ENCODE results near the gene COL20A1. TPM values are rescaled to one million over a fixed set of nuclear protein-coding genes. Genes with fewer than 3 reads are reported as not detected.

COL20A1 gene
- total RNA-seq, 4 donors from 2014 or later: 0.32 TPM; not detected in 3

- TF ChIP-seq CTCF (IDR thresholded peaks at IDR 0.05) (no peak), EP300 (IDR thresholded peaks at IDR 0.05) (no peak), POLR2AphosphoS5 (IDR thresholded peaks at IDR 0.05) (no peak), POLR2A (IDR thresholded peaks at IDR 0.05; ENCODE audit: low read depth) (no peak)
- no peaks in the 10 kb centered on the region for H3K9me3 ChIP-seq
- intact Hi-C loops (cut with DNase I): no loop called here
- 70% methylated on average over 14 of the region's 25 CpGs for WGBS
- no peak overlapping the region for H3K4me3 ChIP-seq
- DNase-seq (ENCODE audit: extremely low spot score): no peak
- H3K36me3 ChIP-seq: no peaks in the 10 kb centered on the region
- H3K27me3 ChIP-seq: peaks cover 0 to 87% (median 6%) of the 10 kb centered on the region in 4 donors
- peaks cover 0 to 2% (median under 1%) of the 10 kb centered on the region in 4 donors for H3K4me1 ChIP-seq
- no peak overlapping the region for H3K27ac ChIP-seq (replicated peaks in 1 of 4)
These were observed 33.1 kb upstream of the COL20A1 start for GRCh38 chr20:63259734-63260460.

GRCh38 chr20:63260521-63260920, 32.5 kb upstream of the COL20A1 start:
- intact Hi-C loops (cut with DNase I): no loop called here
- no peak for TF ChIP-seq POLR2A (IDR thresholded peaks at IDR 0.05; ENCODE audit: low read depth)
- H3K4me3 ChIP-seq: no peak overlapping the region
- no peaks in the 10 kb centered on the region for H3K36me3 ChIP-seq
- no peak overlapping the region for H3K27ac ChIP-seq (replicated peaks in 1 of 4)
- 83% methylated on average over 14 of the region's 15 CpGs for WGBS
- peaks cover 0 to 87% (median under 1%) of the 10 kb centered on the region in 4 donors for H3K27me3 ChIP-seq
- DNase-seq (ENCODE audit: extremely low spot score): no peak
- no peaks in the 10 kb centered on the region for H3K9me3 ChIP-seq
- no peaks in the 10 kb centered on the region for H3K4me1 ChIP-seq

GRCh38 chr20:63261060-63261794, 31.8 kb upstream of the COL20A1 start:
- no peak overlapping the region for H3K27ac ChIP-seq (replicated peaks in 1 of 4)
- peaks cover 0 to 87% (median 0%) of the 10 kb centered on the region in 4 donors for H3K27me3 ChIP-seq
- no peaks in the 10 kb centered on the region for H3K4me1 ChIP-seq
- 36% methylated on average over 15 of the region's 25 CpGs for WGBS
- H3K36me3 ChIP-seq: no peaks in the 10 kb centered on the region
- no peak overlapping the region for H3K4me3 ChIP-seq
- no peak for DNase-seq (ENCODE audit: extremely low spot score)
- H3K9me3 ChIP-seq: no peaks in the 10 kb centered on the region
- TF ChIP-seq POLR2AphosphoS5 (IDR thresholded peaks at IDR 0.05) (no peak), CTCF (IDR thresholded peaks at IDR 0.05) (no peak), POLR2A (IDR thresholded peaks at IDR 0.05; ENCODE audit: low read depth) (no peak), EP300 (IDR thresholded peaks at IDR 0.05) (no peak)
- intact Hi-C loops (cut with DNase I): no loop called here

- H3K36me3 ChIP-seq: no peaks in the 10 kb centered on the region
- H3K4me3 ChIP-seq: no peak overlapping the region
- 54% methylated on average over 30 of the region's 30 CpGs for WGBS
- no peak for DNase-seq (ENCODE audit: extremely low spot score)
- TF ChIP-seq POLR2AphosphoS5 (IDR thresholded peaks at IDR 0.05) (no peak), EP300 (IDR thresholded peaks at IDR 0.05) (no peak), CTCF (IDR thresholded peaks at IDR 0.05) (no peak), POLR2A (IDR thresholded peaks at IDR 0.05; ENCODE audit: low read depth) (no peak)
- H3K27me3 ChIP-seq: peaks cover 0 to 86% (median 0%) of the 10 kb centered on the region in 4 donors
- H3K4me1 ChIP-seq: no peaks in the 10 kb centered on the region
- no peak overlapping the region for H3K27ac ChIP-seq (replicated peaks in 1 of 4)
- intact Hi-C loops (cut with DNase I): no loop called here
- H3K9me3 ChIP-seq: no peaks in the 10 kb centered on the region
These were observed 31.0 kb upstream of the COL20A1 start for GRCh38 chr20:63261795-63262528.

GRCh38 chr20:63262836-63263235, 30.1 kb upstream of the COL20A1 start:
- Histone ChIP-seq H3K9me3 (no peaks in the 10 kb centered on the region), H3K4me3 (no peak overlapping the region), H3K27ac (replicated peaks in 1 of 4) (no peak overlapping the region), H3K27me3 (peaks cover 0 to 92% (median 0%) of the 10 kb centered on the region in 4 donors), H3K36me3 (no peaks in the 10 kb centered on the region), H3K4me1 (no peaks in the 10 kb centered on the region)
- 87% methylated on average over 9 of the region's 9 CpGs for WGBS
- intact Hi-C loops (cut with DNase I): no loop called here
- TF ChIP-seq POLR2AphosphoS5 (IDR thresholded peaks at IDR 0.05) (no peak), EP300 (IDR thresholded peaks at IDR 0.05) (no peak), CTCF (IDR thresholded peaks at IDR 0.05) (no peak), POLR2A (IDR thresholded peaks at IDR 0.05; ENCODE audit: low read depth) (no peak)
- DNase-seq (ENCODE audit: extremely low spot score): no peak

Measured in esophagus muscularis mucosa (tissue), 4 donors.